ENCODE data around the gene ASB11. TPM values are rescaled to one million over a fixed set of nuclear protein-coding genes. Genes with fewer than 3 reads are reported as not detected.

The ASB11 gene
- total RNA-seq, 1 experiment from 2014 or later: not detected

- DNase-seq: no peak
- TF ChIP-seq, protein P1, sequence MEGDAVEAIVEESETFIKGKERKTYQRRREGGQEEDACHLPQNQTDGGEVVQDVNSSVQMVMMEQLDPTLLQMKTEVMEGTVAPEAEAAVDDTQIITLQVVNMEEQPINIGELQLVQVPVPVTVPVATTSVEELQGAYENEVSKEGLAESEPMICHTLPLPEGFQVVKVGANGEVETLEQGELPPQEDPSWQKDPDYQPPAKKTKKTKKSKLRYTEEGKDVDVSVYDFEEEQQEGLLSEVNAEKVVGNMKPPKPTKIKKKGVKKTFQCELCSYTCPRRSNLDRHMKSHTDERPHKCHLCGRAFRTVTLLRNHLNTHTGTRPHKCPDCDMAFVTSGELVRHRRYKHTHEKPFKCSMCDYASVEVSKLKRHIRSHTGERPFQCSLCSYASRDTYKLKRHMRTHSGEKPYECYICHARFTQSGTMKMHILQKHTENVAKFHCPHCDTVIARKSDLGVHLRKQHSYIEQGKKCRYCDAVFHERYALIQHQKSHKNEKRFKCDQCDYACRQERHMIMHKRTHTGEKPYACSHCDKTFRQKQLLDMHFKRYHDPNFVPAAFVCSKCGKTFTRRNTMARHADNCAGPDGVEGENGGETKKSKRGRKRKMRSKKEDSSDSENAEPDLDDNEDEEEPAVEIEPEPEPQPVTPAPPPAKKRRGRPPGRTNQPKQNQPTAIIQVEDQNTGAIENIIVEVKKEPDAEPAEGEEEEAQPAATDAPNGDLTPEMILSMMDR (conservative IDR thresholded peaks at IDR 0.05): no peak
- H3K9me3 ChIP-seq (ENCODE audit: control insufficient read depth, low read depth, low read length): no peaks in the 10 kb centered on the region
- H3K4ac ChIP-seq (ENCODE audit: low read depth, low read length): no peak overlapping the region
- no peaks in the 10 kb centered on the region for H3K23me2 ChIP-seq (ENCODE audit: insufficient read length, low read depth, low read length, poor library complexity, severe bottlenecking)
- H2AFZ ChIP-seq (ENCODE audit: low read length): no peak overlapping the region
- no peaks in the 10 kb centered on the region for H3K4me1 ChIP-seq (ENCODE audit: insufficient read depth, low read length)
- no peak overlapping the region for H3K56ac ChIP-seq (ENCODE audit: insufficient read length, low read depth, low read length)
- H2BK5ac ChIP-seq (ENCODE audit: insufficient read length, low read length): no peak overlapping the region
- H3K36me3 Mint-ChIP-seq (ENCODE audit: insufficient read depth in 1 of 3, low read depth in 3 of 3): no peaks in the 10 kb centered on the region
- H4K20me1 ChIP-seq (ENCODE audit: control insufficient read depth, insufficient read depth, insufficient read length): no peaks in the 10 kb centered on the region
- H3K79me2 ChIP-seq (ENCODE audit: insufficient read depth, low read length): no peaks in the 10 kb centered on the region
- no peak overlapping the region for H3K4me2 ChIP-seq (ENCODE audit: insufficient read depth, insufficient read length, low read length)
- H4K91ac ChIP-seq (ENCODE audit: insufficient read length, low read depth, low read length): no peak overlapping the region
- H3K27ac Mint-ChIP-seq: no peak overlapping the region
- H3K23ac ChIP-seq (ENCODE audit: insufficient read length, low read depth, low read length): no peak overlapping the region
- H3K27me3 Mint-ChIP-seq (ENCODE audit: low read depth): peaks cover 6% of the 10 kb centered on the region
- no peaks in the 10 kb centered on the region for H3K79me1 ChIP-seq (ENCODE audit: insufficient read depth, low read depth, low read length, poor library complexity, severe bottlenecking)
- no peak overlapping the region for H4K5ac ChIP-seq (ENCODE audit: insufficient read length, low read depth, low read length)
- no peak overlapping the region for H2BK12ac ChIP-seq (ENCODE audit: insufficient read length, low read depth, low read length)
- H3K18ac ChIP-seq (ENCODE audit: insufficient read length, low read depth, low read length): no peak overlapping the region
- no peak overlapping the region for H2BK15ac ChIP-seq (ENCODE audit: low read depth, low read length)
- H3K9me3 Mint-ChIP-seq: peaks cover 0 to 4% of the 10 kb centered on the region in 2 experiments; a peak in 3 of 5 replicates
- no peak overlapping the region for H3K14ac ChIP-seq (ENCODE audit: insufficient read depth, low read length)
- no peaks in the 10 kb centered on the region for H3K27me3 ChIP-seq (ENCODE audit: insufficient read depth, low read length)
- no peak overlapping the region for H2BK120ac ChIP-seq (ENCODE audit: low read depth, low read length, poor library complexity, severe bottlenecking)
- H3K9ac ChIP-seq (ENCODE audit: extremely low read depth, insufficient read length, low read length): no peak overlapping the region
- no peak overlapping the region for H3K4me3 Mint-ChIP-seq
- H4K8ac ChIP-seq (replicated peaks; ENCODE audit: insufficient read length, low read depth, low read length): no peak overlapping the region
- no peak overlapping the region for H2BK20ac ChIP-seq (ENCODE audit: low read depth, low read length, poor library complexity, severe bottlenecking)
- H3T11ph ChIP-seq (ENCODE audit: low read length): no peak overlapping the region
- WGBS (ENCODE audit: extremely low coverage, insufficient read length, low lambda C conversion rate): no CpG with 5 or more reads among the region's 1 CpG
- no peak overlapping the region for H3K27ac ChIP-seq (ENCODE audit: insufficient read length, low read depth, low read length)
- H2AK5ac ChIP-seq (ENCODE audit: insufficient read length, low read length): no peak overlapping the region
- no peaks in the 10 kb centered on the region for H3K4me1 Mint-ChIP-seq
These were observed 41.0 kb upstream of the ASB11 start for GRCh38 chrX:15356444-15356843.

Data from H9 (cell line).